K562 (cell line): Measurements from ENCODE around the gene CERS6. TPM values are rescaled to one million over a fixed set of nuclear protein-coding genes. Genes with fewer than 3 reads are reported as not detected.

Source experiments
- ARID1B ChIP-seq: fragments of 450-650 bp; IDR thresholded peaks from 2 replicates; pipeline ENCODE4 v1.6.1; 2016; ENCODE audit warnings: antibody characterized with exemption, mild to moderate bottlenecking, inconsistent platforms
- CBFA2T2 ChIP-seq: fragments of 450-650 bp; conservative IDR thresholded peaks from 2 replicates; pipeline ENCODE4 v1.6.1; 2017; ENCODE audit warnings: mild to moderate bottlenecking
- FOXM1 ChIP-seq, 2 experiments: fragments of 450-650 bp in 1 of 2; sonication (generic) in 1 of 2; formaldehyde crosslinking in 1 of 2; IDR thresholded peaks; 2 replicates each; pipeline versions ENCODE4 v1.6.1 to v1.9.0; 2017 to 2022; ENCODE audit warnings: low read depth in 2 of 2, mild to moderate bottlenecking in 2 of 2, missing genetic modification reagents in 1 of 2, moderate library complexity in 1 of 2
- MTA2 ChIP-seq: fragments of 450-650 bp; IDR thresholded peaks from 2 replicates; pipeline ENCODE4 v1.6.1; 2016; ENCODE audit warnings: low read depth
- RCOR1 ChIP-seq, 2 experiments: IDR thresholded peaks; 2 replicates each; pipeline ENCODE4 v1.6.1; 2012; ENCODE audit warnings: low read depth in 2 of 2, low read length in 2 of 2, borderline replicate concordance in 1 of 2, improper control_type of control experiment in 1 of 2
- SOX6 ChIP-seq: fragments of 450-650 bp; IDR thresholded peaks from 2 replicates; pipeline ENCODE4 v1.6.1; 2014; ENCODE audit warnings: mild to moderate bottlenecking
- SRSF7 ChIP-seq: fragments of 200-400 bp; formaldehyde crosslinking; optimal IDR thresholded peaks from 2 replicates; pipeline ENCODE3; 2017; ENCODE audit warnings: mild to moderate bottlenecking, low read depth, low read length
- TBL1XR1 ChIP-seq, 2 experiments: IDR thresholded peaks; 2 replicates each; pipeline ENCODE4 v1.6.1; 2012; ENCODE audit warnings: improper control_type of control experiment in 2 of 2, low read length in 2 of 2, mild to moderate bottlenecking in 1 of 2
- TCF3 ChIP-seq: sonication (generic); formaldehyde crosslinking; IDR thresholded peaks from 2 replicates; pipeline ENCODE4 v1.4.0; 2020; ENCODE audit warnings: mild to moderate bottlenecking, missing genetic modification reagents
- TEAD4 ChIP-seq, 2 experiments: sonication (generic) in 1 of 2; formaldehyde crosslinking in 1 of 2; IDR thresholded peaks; 2 replicates each; pipeline versions ENCODE4 v1.6.1 to v1.8.0; 2012 to 2022; ENCODE audit warnings: borderline replicate concordance in 1 of 2, inconsistent platforms in 1 of 2, low read length in 1 of 2, mild to moderate bottlenecking in 1 of 2, missing genetic modification reagents in 1 of 2
- TSC22D4 ChIP-seq: fragments of 450-650 bp; IDR thresholded peaks from 2 replicates; pipeline ENCODE4 v1.6.1; 2016; ENCODE audit warnings: missing genetic modification characterization, missing biosample characterization, control low read depth
- ZNF197 ChIP-seq: fragments of 200-800 bp; sonication (Bioruptor generic); IDR thresholded peaks from 2 replicates; pipeline ENCODE4 v1.6.1; 2016; ENCODE audit warnings: low read depth, missing genetic modification characterization, missing compliant biosample characterization
- polyA plus RNA-seq, 8 experiments: library from polyadenylated mRNA; depleted of rRNA in 4 of 8; stranded (reverse) in 5 of 8; unstranded in 3 of 8; fragments of >200 nt; fragmentation: Nextera tagmentation in 2 of 8; fragmentation: Illumina TruSeq in 1 of 8; extraction: Ambion mirVana in 2 of 8; extraction: Trizol in 1 of 8; gene quantifications; 2 replicates each; pipeline versions ENCODE4 v1.2.1 to v1.2.3, GENCODE V29; 2011 to 2014; ENCODE audit warnings: inconsistent platforms in 1 of 8, missing spikeins in 1 of 8
- total RNA-seq, 7 experiments: library from RNA; depleted of rRNA in 6 of 7; stranded (reverse); fragments of >200 nt in 6 of 7; fragmentation: Illumina TruSeq in 2 of 7; extraction: Trizol in 2 of 7; gene quantifications; 2 replicates each; pipeline versions ENCODE4 v1.2.1 to v1.2.3, GENCODE V29; 2011 to 2021; ENCODE audit warnings: low replicate concordance in 1 of 7
- TF ChIP-seq, protein P1 (sequence below): fragments of 450-650 bp; IDR thresholded peaks from 2 replicates; pipeline ENCODE4 v1.6.1; 2016; ENCODE audit warnings: low read depth
- TF ChIP-seq, protein P2 (sequence below): fragments of 450-650 bp; IDR thresholded peaks from 2 replicates; pipeline ENCODE4 v1.6.1; 2016; ENCODE audit warnings: antibody characterized with exemption
- TF ChIP-seq, protein P3 (sequence below): fragments of 450-650 bp; conservative IDR thresholded peaks from 2 replicates; pipeline ENCODE4 v1.6.1; 2016; ENCODE audit warnings: missing genetic modification characterization, low read depth, mild to moderate bottlenecking, control low read depth, missing compliant biosample characterization

Gene CERS6
- total and polyA plus RNA-seq, 9 of the 15 experiments (the other 6 are each of a cell fraction or from before 2014, with no cell fraction given): 1.6 to 13.6 (median 11.4) TPM

DNA sequence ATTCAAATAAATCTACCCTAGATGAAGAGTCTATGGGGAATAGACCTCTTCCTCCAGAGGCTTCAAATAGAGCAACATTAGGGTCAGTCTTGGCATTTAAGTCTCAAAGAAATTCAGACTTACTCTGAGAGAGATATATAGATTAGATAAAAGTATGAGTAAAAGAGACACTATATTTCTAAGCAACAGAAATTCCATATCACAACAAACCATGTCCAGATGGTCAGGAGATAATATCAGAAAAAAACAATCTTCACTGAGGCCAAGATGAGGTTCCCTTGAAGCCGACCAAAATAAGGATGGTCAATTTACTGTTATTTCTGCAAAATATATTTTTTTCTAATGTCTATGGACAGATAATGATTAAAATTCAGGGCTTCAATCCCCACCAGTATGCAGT is 257.3 kb downstream of the CERS6 start (continued):
- TF ChIP-seq, protein P1, sequence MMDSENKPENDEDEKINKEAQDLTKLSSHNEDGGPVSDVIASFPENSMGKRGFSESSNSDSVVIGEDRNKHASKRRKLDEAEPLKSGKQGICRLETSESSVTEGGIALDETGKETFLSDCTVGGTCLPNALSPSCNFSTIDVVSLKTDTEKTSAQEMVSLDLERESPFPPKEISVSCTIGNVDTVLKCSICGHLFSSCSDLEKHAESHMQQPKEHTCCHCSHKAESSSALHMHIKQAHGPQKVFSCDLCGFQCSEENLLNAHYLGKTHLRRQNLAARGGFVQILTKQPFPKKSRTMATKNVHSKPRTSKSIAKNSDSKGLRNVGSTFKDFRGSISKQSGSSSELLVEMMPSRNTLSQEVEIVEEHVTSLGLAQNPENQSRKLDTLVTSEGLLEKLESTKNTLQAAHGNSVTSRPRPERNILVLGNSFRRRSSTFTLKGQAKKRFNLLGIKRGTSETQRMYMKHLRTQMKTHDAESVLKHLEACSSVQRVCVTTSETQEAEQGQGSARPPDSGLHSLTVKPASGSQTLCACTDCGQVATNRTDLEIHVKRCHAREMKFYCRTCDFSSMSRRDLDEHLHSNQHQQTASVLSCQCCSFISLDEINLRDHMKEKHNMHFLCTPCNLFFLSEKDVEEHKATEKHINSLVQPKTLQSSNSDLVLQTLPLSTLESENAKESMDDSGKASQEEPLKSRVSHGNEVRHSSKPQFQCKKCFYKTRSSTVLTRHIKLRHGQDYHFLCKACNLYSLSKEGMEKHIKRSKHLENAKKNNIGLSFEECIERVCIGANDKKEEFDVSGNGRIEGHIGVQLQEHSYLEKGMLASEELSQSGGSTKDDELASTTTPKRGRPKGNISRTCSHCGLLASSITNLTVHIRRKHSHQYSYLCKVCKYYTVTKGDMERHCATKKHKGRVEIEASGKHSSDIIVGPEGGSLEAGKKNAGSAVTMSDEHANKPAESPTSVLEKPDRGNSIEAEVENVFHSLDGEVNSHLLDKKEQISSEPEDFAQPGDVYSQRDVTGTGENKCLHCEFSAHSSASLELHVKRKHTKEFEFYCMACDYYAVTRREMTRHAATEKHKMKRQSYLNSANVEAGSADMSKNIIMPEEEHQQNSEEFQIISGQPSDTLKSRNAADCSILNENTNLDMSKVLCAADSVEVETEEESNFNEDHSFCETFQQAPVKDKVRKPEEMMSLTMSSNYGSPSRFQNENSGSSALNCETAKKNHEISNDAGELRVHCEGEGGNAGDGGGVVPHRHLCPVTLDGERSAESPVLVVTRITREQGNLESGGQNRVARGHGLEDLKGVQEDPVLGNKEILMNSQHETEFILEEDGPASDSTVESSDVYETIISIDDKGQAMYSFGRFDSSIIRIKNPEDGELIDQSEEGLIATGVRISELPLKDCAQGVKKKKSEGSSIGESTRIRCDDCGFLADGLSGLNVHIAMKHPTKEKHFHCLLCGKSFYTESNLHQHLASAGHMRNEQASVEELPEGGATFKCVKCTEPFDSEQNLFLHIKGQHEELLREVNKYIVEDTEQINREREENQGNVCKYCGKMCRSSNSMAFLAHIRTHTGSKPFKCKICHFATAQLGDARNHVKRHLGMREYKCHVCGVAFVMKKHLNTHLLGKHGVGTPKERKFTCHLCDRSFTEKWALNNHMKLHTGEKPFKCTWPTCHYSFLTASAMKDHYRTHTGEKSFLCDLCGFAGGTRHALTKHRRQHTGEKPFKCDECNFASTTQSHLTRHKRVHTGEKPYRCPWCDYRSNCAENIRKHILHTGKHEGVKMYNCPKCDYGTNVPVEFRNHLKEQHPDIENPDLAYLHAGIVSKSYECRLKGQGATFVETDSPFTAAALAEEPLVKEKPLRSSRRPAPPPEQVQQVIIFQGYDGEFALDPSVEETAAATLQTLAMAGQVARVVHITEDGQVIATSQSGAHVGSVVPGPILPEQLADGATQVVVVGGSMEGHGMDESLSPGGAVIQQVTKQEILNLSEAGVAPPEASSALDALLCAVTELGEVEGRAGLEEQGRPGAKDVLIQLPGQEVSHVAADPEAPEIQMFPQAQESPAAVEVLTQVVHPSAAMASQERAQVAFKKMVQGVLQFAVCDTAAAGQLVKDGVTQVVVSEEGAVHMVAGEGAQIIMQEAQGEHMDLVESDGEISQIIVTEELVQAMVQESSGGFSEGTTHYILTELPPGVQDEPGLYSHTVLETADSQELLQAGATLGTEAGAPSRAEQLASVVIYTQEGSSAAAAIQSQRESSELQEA: no peak
- TF ChIP-seq CBFA2T2 (peak; percentile 35), SRSF7 (no peak), TBL1XR1 (IDR thresholded peaks at IDR 0.05; ENCODE audit: low read length in 2 of 2) (peak in 1 of 2 experiments; percentile 42; a peak in 1 of 4 replicates), ARID1B (peak; percentile 84), FOXM1 (IDR thresholded peaks at IDR 0.05; ENCODE audit: low read depth) (peak; percentile 40; the same call in 1 of the 2 replicates), FOXM1 (CRISPR knock-in tag; IDR thresholded peaks at IDR 0.05; ENCODE audit: low read depth) (no peak), TEAD4 (IDR thresholded peaks at IDR 0.05; ENCODE audit: low read length) (peak; percentile 81), TEAD4 (CRISPR knock-in tag; IDR thresholded peaks at IDR 0.05; ENCODE audit: borderline replicate concordance) (no peak), MTA2 (0 out of 2 replicates have a peak, but pooled peaks have one; percentile 38), RCOR1 (IDR thresholded peaks at IDR 0.05; ENCODE audit: borderline replicate concordance in 1 of 2, low read depth in 2 of 2, low read length in 2 of 2) (0 out of 4 replicates have a peak, but pooled peaks of 1 of the 2 experiments have one; percentile 33), ZNF197 (CRISPR knock-in tag) (0 out of 2 replicates have a peak, but pooled peaks have one; percentile 41), TSC22D4 (no peak), TCF3 (CRISPR knock-in tag) (peak; percentile 51), SOX6 (0 out of 2 replicates have a peak, but pooled peaks have one; percentile 49)
- TF ChIP-seq, protein P2, sequence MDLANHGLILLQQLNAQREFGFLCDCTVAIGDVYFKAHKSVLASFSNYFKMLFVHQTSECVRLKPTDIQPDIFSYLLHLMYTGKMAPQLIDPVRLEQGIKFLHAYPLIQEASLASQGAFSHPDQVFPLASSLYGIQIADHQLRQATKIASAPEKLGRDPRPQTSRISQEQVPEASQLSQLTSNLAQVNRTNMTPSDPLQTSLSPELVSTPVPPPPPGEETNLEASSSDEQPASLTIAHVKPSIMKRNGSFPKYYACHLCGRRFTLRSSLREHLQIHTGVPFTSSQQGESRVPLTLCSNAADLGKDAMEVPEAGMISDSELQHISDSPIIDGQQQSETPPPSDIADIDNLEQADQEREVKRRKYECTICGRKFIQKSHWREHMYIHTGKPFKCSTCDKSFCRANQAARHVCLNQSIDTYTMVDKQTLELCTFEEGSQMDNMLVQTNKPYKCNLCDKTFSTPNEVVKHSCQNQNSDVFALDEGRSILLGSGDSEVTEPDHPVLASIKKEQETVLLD: no peak
- TF ChIP-seq, protein P3, sequence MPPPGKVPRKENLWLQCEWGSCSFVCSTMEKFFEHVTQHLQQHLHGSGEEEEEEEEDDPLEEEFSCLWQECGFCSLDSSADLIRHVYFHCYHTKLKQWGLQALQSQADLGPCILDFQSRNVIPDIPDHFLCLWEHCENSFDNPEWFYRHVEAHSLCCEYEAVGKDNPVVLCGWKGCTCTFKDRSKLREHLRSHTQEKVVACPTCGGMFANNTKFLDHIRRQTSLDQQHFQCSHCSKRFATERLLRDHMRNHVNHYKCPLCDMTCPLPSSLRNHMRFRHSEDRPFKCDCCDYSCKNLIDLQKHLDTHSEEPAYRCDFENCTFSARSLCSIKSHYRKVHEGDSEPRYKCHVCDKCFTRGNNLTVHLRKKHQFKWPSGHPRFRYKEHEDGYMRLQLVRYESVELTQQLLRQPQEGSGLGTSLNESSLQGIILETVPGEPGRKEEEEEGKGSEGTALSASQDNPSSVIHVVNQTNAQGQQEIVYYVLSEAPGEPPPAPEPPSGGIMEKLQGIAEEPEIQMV (tag): no peak
